Measurements from ENCODE around the gene PDIA5.

Gene PDIA5

GRCh38 chr3:123100193-123100776 lies 33.5 kb downstream of the PDIA5 start:
- Histone ChIP-seq H3K9me3 (ENCODE audit: control insufficient read depth, low read length) (no peaks in the 10 kb centered on the region), H3K27me3 (ENCODE audit: control insufficient read depth, insufficient read depth, low read length, poor library complexity, severe bottlenecking) (no peaks in the 10 kb centered on the region), H3K27ac (ENCODE audit: insufficient read depth, low read depth, low read length, poor library complexity, severe bottlenecking) (no peak overlapping the region), H3K36me3 (ENCODE audit: control insufficient read depth, insufficient read depth, low read length) (no peaks in the 10 kb centered on the region), H3K4me1 (ENCODE audit: control insufficient read depth, insufficient read depth, low read length) (peaks cover 20% of the 10 kb centered on the region), H3K4me3 (ENCODE audit: insufficient read depth, low read depth, low read length) (no peak overlapping the region)
- WGBS, 2 experiments, result 90 to 93% methylated on average over 8 of the region's 8 CpGs

- 90 to 100% methylated on average over 1 to 2 of the region's 2 CpGs for WGBS, 2 experiments
- H3K4me1 ChIP-seq (ENCODE audit: control insufficient read depth, insufficient read depth, low read length), result peaks cover 24% of the 10 kb centered on the region
- no peaks in the 10 kb centered on the region for H3K27me3 ChIP-seq (ENCODE audit: control insufficient read depth, insufficient read depth, low read length, poor library complexity, severe bottlenecking)
- no peak overlapping the region for H3K4me3 ChIP-seq (ENCODE audit: insufficient read depth, low read depth, low read length)
- H3K27ac ChIP-seq (ENCODE audit: insufficient read depth, low read depth, low read length, poor library complexity, severe bottlenecking), result no peak overlapping the region
- H3K36me3 ChIP-seq (ENCODE audit: control insufficient read depth, insufficient read depth, low read length), result no peaks in the 10 kb centered on the region
- no peaks in the 10 kb centered on the region for H3K9me3 ChIP-seq (ENCODE audit: control insufficient read depth, low read length)
Observed at GRCh38 chr3:123102249-123102648, 35.4 kb downstream of the PDIA5 start.

- no peaks in the 10 kb centered on the region for H3K36me3 ChIP-seq (ENCODE audit: control insufficient read depth, insufficient read depth, low read length)
- H3K9me3 ChIP-seq (ENCODE audit: control insufficient read depth, low read length), result no peaks in the 10 kb centered on the region
- H3K4me3 ChIP-seq (ENCODE audit: insufficient read depth, low read depth, low read length), result no peak overlapping the region
- H3K4me1 ChIP-seq (ENCODE audit: control insufficient read depth, insufficient read depth, low read length), result peaks cover 24% of the 10 kb centered on the region
- WGBS, 2 experiments, result 94 to 98% methylated on average over 2 of the region's 2 CpGs
- H3K27me3 ChIP-seq (ENCODE audit: control insufficient read depth, insufficient read depth, low read length, poor library complexity, severe bottlenecking), result no peaks in the 10 kb centered on the region
- no peak overlapping the region for H3K27ac ChIP-seq (ENCODE audit: insufficient read depth, low read depth, low read length, poor library complexity, severe bottlenecking)
Observed at GRCh38 chr3:123102826-123103225, 36.0 kb downstream of the PDIA5 start.

GRCh38 chr3:123104550-123104949 lies 37.7 kb downstream of the PDIA5 start:
- Histone ChIP-seq H3K4me3 (ENCODE audit: insufficient read depth, low read depth, low read length) (no peak overlapping the region), H3K27ac (ENCODE audit: insufficient read depth, low read depth, low read length, poor library complexity, severe bottlenecking) (no peak overlapping the region), H3K9me3 (ENCODE audit: control insufficient read depth, low read length) (no peaks in the 10 kb centered on the region), H3K36me3 (ENCODE audit: control insufficient read depth, insufficient read depth, low read length) (no peaks in the 10 kb centered on the region), H3K27me3 (ENCODE audit: control insufficient read depth, insufficient read depth, low read length, poor library complexity, severe bottlenecking) (no peaks in the 10 kb centered on the region), H3K4me1 (ENCODE audit: control insufficient read depth, insufficient read depth, low read length) (peaks cover 11% of the 10 kb centered on the region)
- 88 to 95% methylated on average over 3 of the region's 3 CpGs for WGBS, 2 experiments

GRCh38 chr3:123105201-123106189 lies 38.7 kb downstream of the PDIA5 start:
- no peaks in the 10 kb centered on the region for H3K36me3 ChIP-seq (ENCODE audit: control insufficient read depth, insufficient read depth, low read length)
- H3K27ac ChIP-seq (ENCODE audit: insufficient read depth, low read depth, low read length, poor library complexity, severe bottlenecking), result no peak overlapping the region
- no peaks in the 10 kb centered on the region for H3K27me3 ChIP-seq (ENCODE audit: control insufficient read depth, insufficient read depth, low read length, poor library complexity, severe bottlenecking)
- H3K9me3 ChIP-seq (ENCODE audit: control insufficient read depth, low read length), result no peaks in the 10 kb centered on the region
- peaks cover 12% of the 10 kb centered on the region for H3K4me1 ChIP-seq (ENCODE audit: control insufficient read depth, insufficient read depth, low read length)
- 88 to 90% methylated on average over 12 of the region's 12 CpGs for WGBS, 2 experiments
- no peak overlapping the region for H3K4me3 ChIP-seq (ENCODE audit: insufficient read depth, low read depth, low read length)

DNA sequence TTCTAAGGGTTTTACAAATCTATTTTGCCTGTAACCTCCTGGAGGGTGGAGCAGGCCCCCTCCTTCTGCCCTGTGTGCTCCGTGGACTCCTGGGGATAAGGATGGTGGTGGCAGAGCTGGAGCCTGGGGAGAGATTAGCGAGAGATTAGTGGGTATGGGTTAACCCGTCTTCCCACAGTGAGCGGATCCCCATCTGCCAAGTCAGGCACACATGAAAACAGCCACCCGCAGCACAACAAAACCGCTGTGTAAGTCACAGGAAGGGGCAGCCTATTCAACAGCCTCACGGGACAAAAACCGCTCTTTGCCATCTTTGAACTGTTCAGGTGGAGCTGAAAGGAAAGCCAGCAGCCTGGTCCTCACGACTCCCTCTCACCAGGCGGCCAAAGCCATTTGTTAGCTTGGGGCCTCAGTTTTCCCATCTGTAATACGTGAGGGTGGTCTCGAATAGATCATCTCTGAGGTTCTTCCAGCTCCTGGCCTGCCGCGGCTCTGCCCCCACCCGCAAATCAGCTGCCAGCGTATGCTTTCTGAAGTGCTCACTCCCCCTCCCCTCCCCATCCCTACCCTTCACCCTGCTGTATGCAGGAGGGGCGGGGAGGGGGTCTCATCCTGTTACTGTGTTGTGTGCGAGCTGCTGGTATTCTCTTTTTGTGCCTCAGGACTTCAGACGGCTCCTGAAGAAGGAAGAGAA lies 43.6 kb downstream of the PDIA5 start:
- peak overlapping the region; percentile 18 for H3K27ac ChIP-seq (ENCODE audit: insufficient read depth, low read depth, low read length, poor library complexity, severe bottlenecking)
- WGBS, 2 experiments, result 39 to 44% methylated on average over 19 of the region's 19 CpGs
- H3K4me3 ChIP-seq (ENCODE audit: insufficient read depth, low read depth, low read length), result no peak overlapping the region
- no peaks in the 10 kb centered on the region for H3K36me3 ChIP-seq (ENCODE audit: control insufficient read depth, insufficient read depth, low read length)
- H3K4me1 ChIP-seq (ENCODE audit: control insufficient read depth, insufficient read depth, low read length), result peaks cover 22% of the 10 kb centered on the region
- no peaks in the 10 kb centered on the region for H3K9me3 ChIP-seq (ENCODE audit: control insufficient read depth, low read length)
- H3K27me3 ChIP-seq (ENCODE audit: control insufficient read depth, insufficient read depth, low read length, poor library complexity, severe bottlenecking), result no peaks in the 10 kb centered on the region

DNA sequence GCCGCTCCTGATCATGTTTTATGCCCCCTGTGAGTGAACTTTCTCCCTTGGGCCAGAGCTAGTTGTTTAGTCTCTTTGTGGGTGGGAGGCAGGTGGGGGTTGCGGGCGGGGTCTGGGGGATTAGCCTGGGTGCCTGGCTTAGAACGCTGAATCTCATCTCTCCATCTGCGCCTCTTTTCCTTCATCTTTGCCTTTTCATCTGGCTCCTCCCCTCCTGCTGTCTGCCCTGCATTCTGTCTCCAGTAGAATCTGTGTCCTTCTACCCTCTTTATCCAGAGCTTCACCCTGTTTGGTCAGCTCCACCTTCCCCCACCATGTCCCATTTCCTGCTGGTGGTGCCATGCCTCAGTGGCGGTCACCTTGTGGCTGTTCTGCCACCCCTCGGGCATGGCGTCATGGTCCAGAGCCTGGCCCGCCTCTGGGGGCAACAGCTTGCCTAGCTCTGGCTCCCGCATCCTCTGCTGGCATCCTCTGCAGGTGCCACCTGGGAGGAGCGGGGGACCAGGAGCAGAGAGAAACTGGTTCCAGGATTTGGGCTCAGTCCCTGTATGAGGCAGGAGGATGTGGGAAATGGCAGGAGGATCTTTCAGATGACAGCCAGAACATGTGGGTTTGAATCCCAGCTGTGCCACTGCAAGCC lies 44.3 kb downstream of the PDIA5 start:
- no peak overlapping the region for H3K27ac ChIP-seq (ENCODE audit: insufficient read depth, low read depth, low read length, poor library complexity, severe bottlenecking)
- 82 to 88% methylated on average over 11 of the region's 11 CpGs for WGBS, 2 experiments
- H3K36me3 ChIP-seq (ENCODE audit: control insufficient read depth, insufficient read depth, low read length), result no peaks in the 10 kb centered on the region
- no peaks in the 10 kb centered on the region for H3K27me3 ChIP-seq (ENCODE audit: control insufficient read depth, insufficient read depth, low read length, poor library complexity, severe bottlenecking)
- no peaks in the 10 kb centered on the region for H3K9me3 ChIP-seq (ENCODE audit: control insufficient read depth, low read length)
- H3K4me3 ChIP-seq (ENCODE audit: insufficient read depth, low read depth, low read length), result no peak overlapping the region
- H3K4me1 ChIP-seq (ENCODE audit: control insufficient read depth, insufficient read depth, low read length), result peaks cover 17% of the 10 kb centered on the region

- WGBS, 2 experiments, result 95 to 96% methylated on average over 6 of the region's 6 CpGs
- Histone ChIP-seq H3K27ac (ENCODE audit: insufficient read depth, low read depth, low read length, poor library complexity, severe bottlenecking) (no peak overlapping the region), H3K36me3 (ENCODE audit: control insufficient read depth, insufficient read depth, low read length) (no peaks in the 10 kb centered on the region)
Observed at GRCh38 chr3:123111640-123112039, 44.8 kb downstream of the PDIA5 start.

DNA sequence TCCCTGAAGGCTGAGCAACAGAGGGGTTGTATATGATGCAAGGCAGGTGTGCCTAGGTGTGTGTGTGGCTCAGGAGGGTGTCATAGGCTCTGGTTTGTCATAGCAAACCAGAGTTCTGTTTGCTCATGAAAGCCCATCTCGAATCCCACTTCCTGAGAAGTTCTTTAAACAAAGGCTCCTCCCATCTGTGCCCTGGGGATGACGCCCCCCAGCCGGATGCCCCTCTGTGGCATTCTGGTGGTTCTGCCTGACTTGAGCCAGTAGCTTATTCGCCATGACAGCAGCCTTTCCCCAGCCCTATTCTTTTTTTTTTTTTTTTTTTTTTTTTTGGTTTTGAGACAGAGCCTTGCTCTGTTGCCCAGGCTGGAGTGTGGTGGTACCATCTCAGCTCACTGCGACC lies 45.4 kb downstream of the PDIA5 start:
- no peaks in the 10 kb centered on the region for H3K9me3 ChIP-seq (ENCODE audit: control insufficient read depth, low read length)
- H3K4me1 ChIP-seq (ENCODE audit: control insufficient read depth, insufficient read depth, low read length), result peaks cover 17% of the 10 kb centered on the region
- 92 to 95% methylated on average over 5 of the region's 5 CpGs for WGBS, 2 experiments
- H3K36me3 ChIP-seq (ENCODE audit: control insufficient read depth, insufficient read depth, low read length), result no peaks in the 10 kb centered on the region
- H3K27ac ChIP-seq (ENCODE audit: insufficient read depth, low read depth, low read length, poor library complexity, severe bottlenecking), result no peak overlapping the region
- no peak overlapping the region for H3K4me3 ChIP-seq (ENCODE audit: insufficient read depth, low read depth, low read length)
- H3K27me3 ChIP-seq (ENCODE audit: control insufficient read depth, insufficient read depth, low read length, poor library complexity, severe bottlenecking), result no peaks in the 10 kb centered on the region

More at GRCh38 chr3:123111640-123112039, 44.8 kb downstream of the PDIA5 start:
- Histone ChIP-seq H3K27me3 (ENCODE audit: control insufficient read depth, insufficient read depth, low read length, poor library complexity, severe bottlenecking) (no peaks in the 10 kb centered on the region), H3K9me3 (ENCODE audit: control insufficient read depth, low read length) (no peaks in the 10 kb centered on the region), H3K4me1 (ENCODE audit: control insufficient read depth, insufficient read depth, low read length) (peaks cover 17% of the 10 kb centered on the region), H3K4me3 (ENCODE audit: insufficient read depth, low read depth, low read length) (no peak overlapping the region)
